Liver (tissue), 9 donors: ENCODE measurements around the gene SEPSECS. TPM values are rescaled to one million over a fixed set of nuclear protein-coding genes. Genes with fewer than 3 reads are reported as not detected.

Source experiments
- DNase-seq: peaks from one replicate; pipeline ENCODE4 v3.0.0-alpha.2; 2017; ENCODE audit warnings: low spot score
- H3K27ac ChIP-seq, 2 donors: one replicate each; pipeline ENCODE4 v1.7.0; 2013; ENCODE audit warnings: inconsistent platforms in 2 of 2, low read length in 2 of 2, control low read depth in 1 of 2, low read depth in 1 of 2, mild to moderate bottlenecking in 1 of 2
- H3K27me3 ChIP-seq, 4 donors: one replicate each; pipeline versions ENCODE4 v1.6.1 to v1.7.0; 2013; ENCODE audit warnings: low read length in 3 of 4, inconsistent platforms in 1 of 4, mild to moderate bottlenecking in 1 of 4, moderate library complexity in 1 of 4; ENCODE audit not compliant: control insufficient read depth in 4 of 4, insufficient read depth in 4 of 4
- H3K36me3 ChIP-seq, 4 donors: one replicate each; pipeline versions ENCODE4 v1.6.1 to v1.7.0; 2013; ENCODE audit warnings: low read length in 3 of 4, mild to moderate bottlenecking in 3 of 4, low read depth in 1 of 4, moderate library complexity in 1 of 4; ENCODE audit not compliant: control insufficient read depth in 4 of 4, insufficient read depth in 3 of 4
- H3K4me1 ChIP-seq, 4 donors: one replicate each; pipeline versions ENCODE4 v1.6.1 to v1.7.0; 2013; ENCODE audit warnings: low read length in 3 of 4, mild to moderate bottlenecking in 3 of 4, moderate library complexity in 1 of 4; ENCODE audit not compliant: control insufficient read depth in 4 of 4, insufficient read depth in 4 of 4
- H3K4me3 ChIP-seq, 3 donors: one replicate each; pipeline versions ENCODE4 v1.6.1 to v1.7.0; 2013; ENCODE audit warnings: low read length in 3 of 3, control low read depth in 1 of 3, low read depth in 1 of 3, mild to moderate bottlenecking in 1 of 3
- H3K9ac ChIP-seq, 2 donors: one replicate each; pipeline ENCODE4 v1.7.0; 2013; ENCODE audit warnings: low read length in 2 of 2, mild to moderate bottlenecking in 2 of 2, moderate library complexity in 2 of 2, control low read depth in 1 of 2, low read depth in 1 of 2
- H3K9me3 ChIP-seq, 4 donors: one replicate each; pipeline versions ENCODE4 v1.6.1 to v1.7.0; 2013; ENCODE audit warnings: low read length in 3 of 4; ENCODE audit not compliant: control insufficient read depth in 4 of 4
- FOXA1 ChIP-seq: IDR thresholded peaks from 2 replicates; pipeline ENCODE4 v1.6.1; 2016; ENCODE audit warnings: antibody characterized with exemption
- FOXA2 ChIP-seq: IDR thresholded peaks from 2 replicates; pipeline ENCODE4 v1.6.1; 2016; ENCODE audit warnings: antibody characterized with exemption
- GABPA ChIP-seq, 2 donors: IDR thresholded peaks in 1 of 2; conservative IDR thresholded peaks in 1 of 2; 2 replicates each; pipeline ENCODE4 v1.6.1; 2016; ENCODE audit warnings: antibody characterized with exemption in 2 of 2, mild to moderate bottlenecking in 1 of 2, moderate library complexity in 1 of 2
- HNF4A ChIP-seq, 2 donors: conservative IDR thresholded peaks; 2 replicates each; pipeline ENCODE4 v1.6.1; 2016; ENCODE audit warnings: antibody characterized with exemption in 2 of 2, mild to moderate bottlenecking in 2 of 2
- HNF4G ChIP-seq: IDR thresholded peaks from 2 replicates; pipeline ENCODE4 v1.6.1; 2016; ENCODE audit warnings: antibody characterized with exemption
- JUND ChIP-seq, 2 donors: IDR thresholded peaks; 2 replicates each; pipeline ENCODE4 v1.6.1; 2016; ENCODE audit warnings: antibody characterized with exemption in 2 of 2
- NR2F2 ChIP-seq: IDR thresholded peaks from 2 replicates; pipeline ENCODE4 v1.6.1; 2016; ENCODE audit warnings: antibody characterized with exemption
- RAD21 ChIP-seq, 2 donors: IDR thresholded peaks; 2 replicates each; pipeline ENCODE4 v1.6.1; 2016; ENCODE audit warnings: antibody characterized with exemption in 2 of 2, mild to moderate bottlenecking in 2 of 2
- REST ChIP-seq: IDR thresholded peaks from 2 replicates; pipeline ENCODE4 v1.6.1; 2016; ENCODE audit warnings: antibody characterized with exemption, mild to moderate bottlenecking
- RXRA ChIP-seq, 2 donors: IDR thresholded peaks; 2 replicates each; pipeline ENCODE4 v1.6.1; 2017 to 2018; ENCODE audit warnings: antibody characterized with exemption in 2 of 2, mild to moderate bottlenecking in 1 of 2
- SP1 ChIP-seq: IDR thresholded peaks from 2 replicates; pipeline ENCODE4 v1.6.1; 2018; ENCODE audit warnings: antibody characterized with exemption, mild to moderate bottlenecking
- TAF1 ChIP-seq: conservative IDR thresholded peaks from 2 replicates; pipeline ENCODE4 v1.6.1; 2016; ENCODE audit warnings: antibody characterized with exemption, mild to moderate bottlenecking
- YY1 ChIP-seq: IDR thresholded peaks from 2 replicates; pipeline ENCODE4 v1.6.1; 2016; ENCODE audit warnings: antibody characterized with exemption, mild to moderate bottlenecking
- WGBS: extraction: QIAGEN DNeasy Blood & Tissue Kit; methylation state at CpG from one replicate; pipeline ENCODE4 v1.1.7; 2013; 5-methylcytosine and 5-hydroxymethylcytosine counted together
- polyA plus RNA-seq, 2 donors: library from polyadenylated mRNA; stranded (reverse) in 1 of 2; unstranded in 1 of 2; fragments of 200-250 nt in 1 of 2; fragments of >200 nt in 1 of 2; fragmentation: Nextera tagmentation in 1 of 2; extraction: Ambion mirVana in 1 of 2; gene quantifications; one replicate each; pipeline versions ENCODE4 v1.2.1 to v1.2.3, GENCODE V29; 2013 to 2015
- total RNA-seq, 2 donors: library from RNA; depleted of rRNA; stranded (reverse); fragments of >200 nt; gene quantifications; one replicate each; pipeline ENCODE4 v1.2.3, GENCODE V29; 2014
- TF ChIP-seq, protein P1 (sequence below): IDR thresholded peaks from 2 replicates; pipeline ENCODE4 v1.6.1; 2016; ENCODE audit warnings: antibody characterized with exemption
- TF ChIP-seq, protein P2 (sequence below): IDR thresholded peaks from 2 replicates; pipeline ENCODE4 v1.6.1; 2016; ENCODE audit warnings: antibody characterized with exemption
- TF ChIP-seq, protein P3 (sequence below): IDR thresholded peaks from 2 replicates; pipeline ENCODE4 v1.6.1; 2016; ENCODE audit warnings: antibody characterized with exemption
- donor health status: healthy.
- donor health status: healthy.
- donor health status: healthy.
- donor health status: healthy.
- donor health status: healthy.

The SEPSECS gene
- total and polyA plus RNA-seq, 4 donors, result 10.3 to 31.7 (median 13.2) TPM

DNA sequence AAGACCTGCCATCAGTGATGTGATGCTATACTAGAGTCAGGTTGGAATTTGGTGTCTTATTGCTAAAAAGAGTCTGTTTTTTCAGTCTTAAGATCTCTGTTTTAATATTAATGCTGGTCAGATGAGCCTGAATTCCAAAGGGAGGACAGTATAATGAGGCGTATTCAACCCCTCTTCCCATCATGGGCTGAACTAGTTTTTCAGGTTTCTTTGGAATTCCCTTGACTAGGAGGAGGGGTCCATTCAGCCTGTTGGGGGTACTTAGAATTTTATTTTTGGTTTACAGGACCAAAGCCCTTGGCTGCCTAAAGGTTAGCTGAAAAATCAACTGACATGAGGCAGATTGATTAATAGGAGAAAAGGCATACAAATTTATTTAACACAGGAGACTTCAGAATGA lies 49.5 kb upstream of the SEPSECS start:
- H3K4me3 ChIP-seq, result no peak overlapping the region
- DNase-seq, result no peak
- H3K9me3 ChIP-seq, result no peaks in the 10 kb centered on the region
- 90% methylated on average over 1 of the region's 1 CpG for WGBS
- peaks cover 3 to 32% (median 5%) of the 10 kb centered on the region in 4 donors for H3K4me1 ChIP-seq
- no peak overlapping the region for H3K27ac ChIP-seq
- no peaks in the 10 kb centered on the region for H3K27me3 ChIP-seq
- H3K36me3 ChIP-seq, result no peaks in the 10 kb centered on the region
- TF ChIP-seq FOXA2 (no peak), SP1 (no peak), NR2F2 (no peak), REST (no peak), JUND (IDR thresholded peaks at IDR 0.05) (no peak), TAF1 (no peak), FOXA1 (no peak), RAD21 (IDR thresholded peaks at IDR 0.05) (no peak), HNF4A (conservative IDR thresholded peaks at IDR 0.05) (no peak), RXRA (IDR thresholded peaks at IDR 0.05) (no peak)
- TF ChIP-seq, protein P1, sequence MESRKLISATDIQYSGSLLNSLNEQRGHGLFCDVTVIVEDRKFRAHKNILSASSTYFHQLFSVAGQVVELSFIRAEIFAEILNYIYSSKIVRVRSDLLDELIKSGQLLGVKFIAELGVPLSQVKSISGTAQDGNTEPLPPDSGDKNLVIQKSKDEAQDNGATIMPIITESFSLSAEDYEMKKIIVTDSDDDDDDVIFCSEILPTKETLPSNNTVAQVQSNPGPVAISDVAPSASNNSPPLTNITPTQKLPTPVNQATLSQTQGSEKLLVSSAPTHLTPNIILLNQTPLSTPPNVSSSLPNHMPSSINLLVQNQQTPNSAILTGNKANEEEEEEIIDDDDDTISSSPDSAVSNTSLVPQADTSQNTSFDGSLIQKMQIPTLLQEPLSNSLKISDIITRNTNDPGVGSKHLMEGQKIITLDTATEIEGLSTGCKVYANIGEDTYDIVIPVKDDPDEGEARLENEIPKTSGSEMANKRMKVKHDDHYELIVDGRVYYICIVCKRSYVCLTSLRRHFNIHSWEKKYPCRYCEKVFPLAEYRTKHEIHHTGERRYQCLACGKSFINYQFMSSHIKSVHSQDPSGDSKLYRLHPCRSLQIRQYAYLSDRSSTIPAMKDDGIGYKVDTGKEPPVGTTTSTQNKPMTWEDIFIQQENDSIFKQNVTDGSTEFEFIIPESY, result no peak
- no peak overlapping the region for H3K9ac ChIP-seq

GRCh38 chr4:25207997-25208396 lies 47.7 kb upstream of the SEPSECS start:
- DNase-seq, result no peak
- no peak overlapping the region for H3K27ac ChIP-seq
- TF ChIP-seq HNF4A (conservative IDR thresholded peaks at IDR 0.05) (peak in 1 of 2 donors; percentile 20), JUND (IDR thresholded peaks at IDR 0.05) (no peak)
- WGBS, result 97% methylated on average over 1 of the region's 1 CpG
- no peak overlapping the region for H3K9ac ChIP-seq
- H3K4me1 ChIP-seq, result peaks cover 0 to 18% (median 6%) of the 10 kb centered on the region in 4 donors
- no peak overlapping the region for H3K4me3 ChIP-seq
- no peaks in the 10 kb centered on the region for H3K36me3 ChIP-seq
- no peaks in the 10 kb centered on the region for H3K9me3 ChIP-seq
- no peaks in the 10 kb centered on the region for H3K27me3 ChIP-seq

DNA sequence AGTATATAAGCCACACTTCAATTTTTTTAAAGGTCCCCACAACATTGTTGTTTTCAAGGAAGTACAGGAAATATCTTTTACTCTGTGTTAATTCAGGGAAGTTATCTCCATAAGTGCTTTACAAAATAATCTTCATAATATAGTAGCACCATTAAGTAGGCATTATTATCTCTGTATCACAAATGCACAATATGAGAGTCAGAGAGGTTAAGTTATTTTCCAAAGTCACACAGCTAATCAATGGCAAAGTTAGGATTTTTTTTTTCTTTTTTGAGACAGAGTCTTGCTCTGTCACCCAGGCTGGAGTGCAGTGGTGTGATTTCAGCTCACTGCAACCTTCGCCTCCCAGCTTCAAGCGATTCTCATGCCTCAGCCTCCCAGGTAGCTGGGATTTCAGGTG lies 38.5 kb upstream of the SEPSECS start:
- Histone ChIP-seq H3K36me3 (no peaks in the 10 kb centered on the region), H3K4me3 (no peak overlapping the region), H3K4me1 (peaks cover 0 to 6% (median 1%) of the 10 kb centered on the region in 4 donors), H3K27me3 (no peaks in the 10 kb centered on the region), H3K9ac (no peak overlapping the region), H3K9me3 (no peaks in the 10 kb centered on the region), H3K27ac (no peak overlapping the region)
- DNase-seq, result no peak
- 98% methylated on average over 2 of the region's 2 CpGs for WGBS
- TF ChIP-seq GABPA (IDR thresholded peaks at IDR 0.05 in 1 of 2, conservative IDR thresholded peaks at IDR 0.05 in 1 of 2) (no peak), HNF4G (no peak), REST (no peak), RAD21 (IDR thresholded peaks at IDR 0.05) (no peak), SP1 (no peak), FOXA2 (no peak), RXRA (IDR thresholded peaks at IDR 0.05) (no peak), YY1 (no peak), TAF1 (no peak), HNF4A (conservative IDR thresholded peaks at IDR 0.05) (no peak)
- TF ChIP-seq, protein P1, result no peak
- TF ChIP-seq, protein P2, sequence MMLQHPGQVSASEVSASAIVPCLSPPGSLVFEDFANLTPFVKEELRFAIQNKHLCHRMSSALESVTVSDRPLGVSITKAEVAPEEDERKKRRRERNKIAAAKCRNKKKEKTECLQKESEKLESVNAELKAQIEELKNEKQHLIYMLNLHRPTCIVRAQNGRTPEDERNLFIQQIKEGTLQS, result no peak
- TF ChIP-seq, protein P3, sequence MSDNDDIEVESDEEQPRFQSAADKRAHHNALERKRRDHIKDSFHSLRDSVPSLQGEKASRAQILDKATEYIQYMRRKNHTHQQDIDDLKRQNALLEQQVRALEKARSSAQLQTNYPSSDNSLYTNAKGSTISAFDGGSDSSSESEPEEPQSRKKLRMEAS, result no peak
